Activated CD4-positive, alpha-beta T cell treated with anti-CD3 and anti-CD28 coated beads for 36 hours (primary cell): ENCODE measurements around the gene SDK2. TPM values are rescaled to one million over a fixed set of nuclear protein-coding genes. Genes with fewer than 3 reads are reported as not detected.
A peak's percentile ranks its signal among the peaks of the same experiment; 100 is the strongest.
"Not testable (repeated sequence)": the region's sequence is repeated elsewhere in the genome, so short reads cannot be mapped to it uniquely, and the experiment has no call there.

Experiments
- ATAC-seq: fragments of 200-7000 bp; cut with Tn5 transposase; one replicate; pipeline ENCODE4 v1.10.0; 2021; ENCODE audit warnings: mild to moderate bottlenecking, moderate library complexity
- CTCF ChIA-PET: fragments of 350-600 bp; sonication (Branson Sonifier 250); formaldehyde crosslinking; loops from one replicate; lab custom pipeline; 2021; ENCODE audit warnings: antibody characterized with exemption; lab: Charles Lee
- POLR2A ChIA-PET: fragments of 350-600 bp; sonication (Branson Sonifier 250); formaldehyde crosslinking; loops from one replicate; lab custom pipeline; 2021; ENCODE audit warnings: antibody characterized with exemption, inconsistent platforms; lab: Charles Lee
- DNase-seq: peaks from one replicate; pipeline ENCODE4 v3.0.0-alpha.2; 2020
- H3K27ac Mint-ChIP-seq: one replicate; pipeline ENCODE4 v1.8.0; 2021; ENCODE audit warnings: mixed read lengths
- H3K27me3 Mint-ChIP-seq: one replicate; pipeline ENCODE4 v1.8.0; 2021; ENCODE audit warnings: mixed read lengths
- H3K36me3 Mint-ChIP-seq: one replicate; pipeline ENCODE4 v1.8.0; 2021; ENCODE audit warnings: low read depth, mixed read lengths
- H3K4me1 Mint-ChIP-seq: one replicate; pipeline ENCODE4 v1.8.0; 2021; ENCODE audit warnings: mixed read lengths
- H3K4me3 Mint-ChIP-seq: one replicate; pipeline ENCODE4 v1.8.0; 2021; ENCODE audit warnings: mild to moderate bottlenecking, moderate library complexity, mixed read lengths
- H3K9me3 Mint-ChIP-seq: one replicate; pipeline ENCODE4 v1.8.0; 2021; ENCODE audit warnings: low read depth, mixed read lengths
- intact Hi-C, 2 experiments: fragments of 100-400 bp; cut with DNase I in 1 of 2; cut with micrococcal nuclease in 1 of 2; formaldehyde crosslinking; loops; one replicate each; pipeline versions ENCODE4 v1.14.2 to v1.15.1; 2022 to 2024; cut with DNase I, micrococcal nuclease
- total RNA-seq, 2 experiments: library from RNA; stranded (reverse); gene quantifications; one replicate each; pipeline ENCODE4 v1.2.3, GENCODE V29; 2021

Gene SDK2
- total RNA-seq, 2 experiments from 2014 or later = 0.23 to 0.27 TPM

GRCh38 chr17:73316919-73317505, 327.2 kb downstream of the SDK2 start:
- ChIA-PET POLR2A (no interaction called here), CTCF (interaction anchor here (0.5 to 1.1 kb wide), 3 partner anchors 110 to 779 kb away, joined by 3 read pairs; no protein-coding TSS in a partner anchor)
- H3K27me3 Mint-ChIP-seq = no peaks in the 10 kb centered on the region
- H3K36me3 Mint-ChIP-seq = no peaks in the 10 kb centered on the region
- DNase-seq = no peak
- no peak overlapping the region for H3K27ac Mint-ChIP-seq
- no peaks in the 10 kb centered on the region for H3K4me1 Mint-ChIP-seq
- intact Hi-C loops = no loop called here
- ATAC-seq = no peak
- H3K4me3 Mint-ChIP-seq = no peak overlapping the region
- H3K9me3 Mint-ChIP-seq = no peaks in the 10 kb centered on the region

GRCh38 chr17:73315471-73315870, 328.8 kb downstream of the SDK2 start:
- H3K4me3 Mint-ChIP-seq = no peak overlapping the region
- DNase-seq (no peak), ATAC-seq (no peak)
- H3K27me3 Mint-ChIP-seq = no peaks in the 10 kb centered on the region
- H3K9me3 Mint-ChIP-seq = no peaks in the 10 kb centered on the region
- peaks cover under 1% of the 10 kb centered on the region for H3K4me1 Mint-ChIP-seq
- H3K27ac Mint-ChIP-seq = no peak overlapping the region
- ChIA-PET POLR2A (interaction anchor here (0.7 kb wide), 1 partner anchor 254 kb away, joined by 6 read pairs; no protein-coding TSS in a partner anchor), CTCF (interaction anchor here (0.7 kb wide), 1 partner anchor 8 kb away, joined by 3 read pairs; no protein-coding TSS in a partner anchor)
- intact Hi-C loops = no loop called here
- no peaks in the 10 kb centered on the region for H3K36me3 Mint-ChIP-seq

GRCh38 chr17:73313526-73314127, 330.6 kb downstream of the SDK2 start:
- DNase-seq = no peak
- peaks cover 10% of the 10 kb centered on the region for H3K4me1 Mint-ChIP-seq
- no peak overlapping the region for H3K4me3 Mint-ChIP-seq
- H3K27me3 Mint-ChIP-seq = peaks cover 2% of the 10 kb centered on the region
- H3K9me3 Mint-ChIP-seq = no peaks in the 10 kb centered on the region
- no peak for ATAC-seq
- no peaks in the 10 kb centered on the region for H3K36me3 Mint-ChIP-seq
- intact Hi-C loops = loop anchor here (2.0 to 5.0 kb wide), 4 partner anchors 27 to 1559 kb away; partner anchors contain the start of genes COG1 (in 1 of the 2) and FDXR (in 1 of the 2)
- no peak overlapping the region for H3K27ac Mint-ChIP-seq
- ChIA-PET CTCF (interaction anchor here (0.6 kb wide), 1 partner anchor 945 kb away, joined by 4 read pairs; no protein-coding TSS in a partner anchor), POLR2A (no interaction called here)

- H3K9me3 Mint-ChIP-seq, H3K36me3 Mint-ChIP-seq, DNase-seq, ATAC-seq, H3K27ac Mint-ChIP-seq, POLR2A ChIA-PET, H3K4me3 Mint-ChIP-seq, H3K27me3 Mint-ChIP-seq: not testable (repeated sequence)
- intact Hi-C loops = loop anchor here (1.0 to 5.0 kb wide), 6 partner anchors 28 to 1559 kb away; partner anchors contain the start of genes COG1 (in 1 of the 2), FDXR (in 1 of the 2) and SLC39A11 (in 1 of the 2)
- CTCF ChIA-PET = interaction anchor here (0.7 to 1.2 kb wide), 4 partner anchors 9 to 1146 kb away, joined by 3 to 7 read pairs (median 3); no protein-coding TSS in a partner anchor
- H3K4me1 Mint-ChIP-seq = peaks cover 10% of the 10 kb centered on the region
Observed at GRCh38 chr17:73312887-73313286, 331.4 kb downstream of the SDK2 start.

- ATAC-seq = peak; percentile 95
Observed at GRCh38 chr17:73311781-73312641, 332.2 kb downstream of the SDK2 start, which contains the start of gene CDC42EP4. Gene CDC42EP4 (minus strand): TSS chr17:73312001. CDS start chr17:73286500, 25,501 bp downstream.

GRCh38 chr17:73311428-73311780, 332.8 kb downstream of the SDK2 start:
- no peaks in the 10 kb centered on the region for H3K36me3 Mint-ChIP-seq
- H3K27me3 Mint-ChIP-seq = peaks cover 2% of the 10 kb centered on the region
- ChIA-PET POLR2A (no interaction called here), CTCF (interaction anchor here (1.0 to 1.8 kb wide), 5 partner anchors 10 to 586 kb away, joined by 3 to 7 read pairs (median 4); no protein-coding TSS in a partner anchor)
- no peak overlapping the region for H3K27ac Mint-ChIP-seq
- ATAC-seq (peak; percentile 27), DNase-seq (no peak)
- H3K4me1 Mint-ChIP-seq = peaks cover 10% of the 10 kb centered on the region
- no peaks in the 10 kb centered on the region for H3K9me3 Mint-ChIP-seq
- peak overlapping the region; percentile 80 for H3K4me3 Mint-ChIP-seq
- intact Hi-C loops = loop anchor here (1.0 to 5.0 kb wide), 6 partner anchors 59 to 1561 kb away; partner anchors contain the start of genes COG1 (in 2 of the 2), FDXR (in 1 of the 2) and RPL38 (in 1 of the 2)

More at GRCh38 chr17:73311781-73312641, 332.2 kb downstream of the SDK2 start, which contains the start of gene CDC42EP4:
- intact Hi-C loops = loop anchor here (1.0 to 5.0 kb wide), 10 partner anchors 29 to 1560 kb away; partner anchors contain the start of genes COG1 (in 2 of the 2), FDXR (in 1 of the 2), RPL38 (in 1 of the 2) and SLC39A11 (in 1 of the 2)
- Mint-ChIP-seq H3K4me3 (peak within 1 kb of the TSS; percentile 80), H3K27me3 (peaks cover 2% of the 10 kb centered on the region), H3K27ac (no peak within 1 kb of the TSS), H3K4me1 (peaks cover 10% of the 10 kb centered on the region), H3K9me3 (no peaks in the 10 kb centered on the region), H3K36me3 (no peaks in the 10 kb centered on the region)
- peak; percentile 93 for DNase-seq
- POLR2A ChIA-PET = no interaction called here
- CTCF ChIA-PET = interaction anchor here (0.7 to 1.8 kb wide), 6 partner anchors 10 to 1147 kb away, joined by 3 to 7 read pairs (median 4); no protein-coding TSS in a partner anchor

GRCh38 chr17:73309727-73310596, 334.3 kb downstream of the SDK2 start:
- DNase-seq (no peak), ATAC-seq (no peak)
- Mint-ChIP-seq H3K9me3 (no peaks in the 10 kb centered on the region), H3K36me3 (no peaks in the 10 kb centered on the region), H3K4me3 (peak overlapping the region; percentile 80), H3K4me1 (peaks cover 10% of the 10 kb centered on the region), H3K27ac (peak overlapping the region; percentile 31), H3K27me3 (peaks cover 2% of the 10 kb centered on the region)
- POLR2A ChIA-PET = no interaction called here
- CTCF ChIA-PET = interaction anchor here (0.6 to 1.8 kb wide), 8 partner anchors 8 to 585 kb away, joined by 3 to 7 read pairs (median 4); no protein-coding TSS in a partner anchor
- intact Hi-C loops = loop anchor here (2.0 to 5.0 kb wide), 3 partner anchors 118 to 1562 kb away; partner anchors contain the start of genes COG1 (in 1 of the 2) and FDXR (in 1 of the 2)

GRCh38 chr17:73308959-73309358, 335.3 kb downstream of the SDK2 start:
- intact Hi-C loops, ATAC-seq, H3K27me3 Mint-ChIP-seq, CTCF ChIA-PET, H3K27ac Mint-ChIP-seq, POLR2A ChIA-PET, H3K4me3 Mint-ChIP-seq, DNase-seq, H3K36me3 Mint-ChIP-seq, H3K9me3 Mint-ChIP-seq: not testable (repeated sequence)
- peaks cover 10% of the 10 kb centered on the region for H3K4me1 Mint-ChIP-seq

- CTCF ChIA-PET = interaction anchor here (0.6 to 0.7 kb wide), 2 partner anchors 13 to 75 kb away, joined by 4 to 5 read pairs; no protein-coding TSS in a partner anchor
- intact Hi-C loops = no loop called here
- peaks cover 10% of the 10 kb centered on the region for H3K4me1 Mint-ChIP-seq
- DNase-seq (no peak), ATAC-seq (no peak)
- H3K36me3 Mint-ChIP-seq = no peaks in the 10 kb centered on the region
- H3K4me3 Mint-ChIP-seq = no peak overlapping the region
- peaks cover 11% of the 10 kb centered on the region for H3K27me3 Mint-ChIP-seq
- POLR2A ChIA-PET = no interaction called here
- no peak overlapping the region for H3K27ac Mint-ChIP-seq
- no peaks in the 10 kb centered on the region for H3K9me3 Mint-ChIP-seq
Observed at GRCh38 chr17:73308017-73308823, 336.0 kb downstream of the SDK2 start.
